GM12892 (cell line): Measurements from ENCODE around the gene MYO1A.
A peak's percentile ranks its signal among the peaks of the same experiment; 100 is the strongest.

Experiments
- POLR2A ChIP-seq: IDR thresholded peaks from 2 replicates; pipeline ENCODE4 v1.6.1; 2011; ENCODE audit warnings: low read depth, low read length, control low read depth
- POLR2AphosphoS5 ChIP-seq: IDR thresholded peaks from 2 replicates; pipeline ENCODE4 v1.6.1; 2011; ENCODE audit warnings: low read depth, low read length, control low read depth
- TAF1 ChIP-seq: IDR thresholded peaks from 2 replicates; pipeline ENCODE4 v1.6.1; 2011; ENCODE audit warnings: low read depth, mild to moderate bottlenecking, control low read depth, low read length, borderline replicate concordance

DNA sequence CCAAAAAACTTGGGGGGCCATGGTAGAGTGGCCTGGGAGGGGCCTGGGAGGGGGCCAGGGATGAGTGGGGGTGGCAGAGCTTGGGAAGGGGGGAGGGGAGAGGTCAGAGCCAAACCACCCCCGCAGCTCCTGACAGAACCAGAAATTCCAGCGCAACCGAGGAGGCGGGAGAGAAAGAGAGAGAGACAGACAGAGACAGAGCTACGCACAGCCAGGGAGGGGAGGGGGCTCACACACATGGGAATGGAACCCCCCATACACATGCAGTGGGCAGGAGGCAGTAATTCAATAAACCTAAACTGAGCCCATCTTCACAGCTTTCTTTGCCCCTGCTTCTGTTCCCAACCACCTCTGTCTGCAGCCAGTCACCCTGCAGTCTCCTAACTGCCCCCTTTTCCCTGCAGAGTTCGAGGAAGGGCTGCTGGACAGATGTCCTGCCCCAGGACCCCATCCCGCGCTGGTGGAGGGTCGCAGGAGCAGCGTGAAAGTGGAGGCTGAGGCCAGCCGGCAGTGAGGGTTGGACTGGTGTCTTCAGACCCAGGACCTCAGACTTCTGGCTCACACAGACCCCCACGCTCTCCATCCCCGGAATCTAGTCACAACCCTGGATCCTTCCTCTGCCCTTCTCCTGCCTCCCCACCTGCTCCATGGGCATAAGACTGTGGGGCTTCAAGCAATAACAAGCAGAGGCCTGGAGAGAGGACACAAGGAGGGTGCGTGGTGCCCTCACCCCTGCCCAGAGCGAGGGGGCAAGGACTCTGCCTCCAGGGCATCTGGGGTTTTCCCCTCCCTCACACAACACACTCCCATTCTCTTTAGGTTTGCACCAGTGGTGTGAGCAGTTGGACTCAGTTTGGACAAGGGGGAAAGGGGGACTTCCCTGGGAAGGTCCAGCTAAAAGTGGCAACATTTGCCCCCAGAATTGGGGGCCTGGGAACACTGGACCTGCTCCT is 44.6 kb upstream of the MYO1A start:
- TF ChIP-seq POLR2AphosphoS5, result peak; percentile 72
- TF ChIP-seq POLR2A, result peak; percentile 63
- no peak for TF ChIP-seq TAF1
